Stimulated activated CD8-positive, alpha-beta memory T cell treated with anti-CD3 and anti-CD28 coated beads, Interleukin-7, amount 100 ng/mL, for 48 hours (primary cell): ENCODE measurements around the gene CCR3.

ENCODE experiments used
- DNase-seq, 2 donors: peaks; one replicate each; pipeline ENCODE4 v3.0.0-alpha.2; 2020; ENCODE audit warnings: low read depth in 1 of 2; ENCODE audit errors: extremely low read depth in 1 of 2

The CCR3 gene

GRCh38 chr3:46218196-46218709 is 24.0 kb upstream of the CCR3 start:
- no peak for DNase-seq

GRCh38 chr3:46221391-46221790 is 20.9 kb upstream of the CCR3 start:
- DNase-seq = no peak

GRCh38 chr3:46221938-46222337 is 20.3 kb upstream of the CCR3 start:
- DNase-seq = no peak

GRCh38 chr3:46222435-46223161 is 19.7 kb upstream of the CCR3 start:
- DNase-seq = no peak

GRCh38 chr3:46228260-46229242 is 13.7 kb upstream of the CCR3 start:
- DNase-seq = no peak

- no peak for DNase-seq
Measured at GRCh38 chr3:46231323-46231722, 10.9 kb upstream of the CCR3 start.

GRCh38 chr3:46233194-46233593 is 9.1 kb upstream of the CCR3 start:
- no peak for DNase-seq

GRCh38 chr3:46235425-46235824 is 6.8 kb upstream of the CCR3 start:
- no peak for DNase-seq

- DNase-seq = no peak
Measured at GRCh38 chr3:46236294-46237054, 5.8 kb upstream of the CCR3 start.

- no peak for DNase-seq
Measured at GRCh38 chr3:46238386-46238785, 3.9 kb upstream of the CCR3 start.

- no peak for DNase-seq
Measured at GRCh38 chr3:46239301-46239938, 2.8 kb upstream of the CCR3 start.

GRCh38 chr3:46239952-46240351 is 2.3 kb upstream of the CCR3 start:
- DNase-seq = no peak

GRCh38 chr3:46243560-46243959 is 1.3 kb downstream of the CCR3 start:
- DNase-seq = no peak

GRCh38 chr3:46245146-46245545 is 2.9 kb downstream of the CCR3 start:
- DNase-seq = no peak

GRCh38 chr3:46252980-46253379 is 10.7 kb downstream of the CCR3 start:
- DNase-seq = no peak

- no peak for DNase-seq
Measured at GRCh38 chr3:46258525-46258924, 16.3 kb downstream of the CCR3 start.

- no peak for DNase-seq
Measured at GRCh38 chr3:46261926-46262594, 19.8 kb downstream of the CCR3 start.

GRCh38 chr3:46264002-46264401 is 21.7 kb downstream of the CCR3 start:
- no peak for DNase-seq

GRCh38 chr3:46266598-46266997 is 24.3 kb downstream of the CCR3 start:
- DNase-seq = no peak

GRCh38 chr3:46269556-46269955 is 27.3 kb downstream of the CCR3 start:
- no peak for DNase-seq
